ENCODE results near the gene PLS3.

DNA sequence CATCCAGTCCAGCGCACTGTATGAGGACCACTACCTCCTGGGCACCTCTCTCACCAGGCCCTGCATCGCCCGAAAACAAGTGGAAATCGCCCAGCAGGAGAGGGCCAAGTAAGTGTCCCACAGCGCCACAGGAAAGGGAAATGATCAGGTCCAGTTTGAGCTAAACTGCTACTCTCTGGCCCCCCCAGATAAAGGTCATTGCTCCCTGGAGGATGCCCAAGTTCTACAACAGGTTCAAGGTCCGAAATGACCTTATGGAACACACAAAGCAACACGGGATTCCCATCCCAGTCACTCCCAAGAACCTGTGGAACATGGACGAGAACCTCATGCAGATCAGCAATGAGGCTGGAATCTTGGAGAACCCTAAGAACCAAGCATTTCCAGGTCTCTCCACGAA lies 104.1 kb downstream of the PLS3 start:
- TF ChIP-seq, protein P1, sequence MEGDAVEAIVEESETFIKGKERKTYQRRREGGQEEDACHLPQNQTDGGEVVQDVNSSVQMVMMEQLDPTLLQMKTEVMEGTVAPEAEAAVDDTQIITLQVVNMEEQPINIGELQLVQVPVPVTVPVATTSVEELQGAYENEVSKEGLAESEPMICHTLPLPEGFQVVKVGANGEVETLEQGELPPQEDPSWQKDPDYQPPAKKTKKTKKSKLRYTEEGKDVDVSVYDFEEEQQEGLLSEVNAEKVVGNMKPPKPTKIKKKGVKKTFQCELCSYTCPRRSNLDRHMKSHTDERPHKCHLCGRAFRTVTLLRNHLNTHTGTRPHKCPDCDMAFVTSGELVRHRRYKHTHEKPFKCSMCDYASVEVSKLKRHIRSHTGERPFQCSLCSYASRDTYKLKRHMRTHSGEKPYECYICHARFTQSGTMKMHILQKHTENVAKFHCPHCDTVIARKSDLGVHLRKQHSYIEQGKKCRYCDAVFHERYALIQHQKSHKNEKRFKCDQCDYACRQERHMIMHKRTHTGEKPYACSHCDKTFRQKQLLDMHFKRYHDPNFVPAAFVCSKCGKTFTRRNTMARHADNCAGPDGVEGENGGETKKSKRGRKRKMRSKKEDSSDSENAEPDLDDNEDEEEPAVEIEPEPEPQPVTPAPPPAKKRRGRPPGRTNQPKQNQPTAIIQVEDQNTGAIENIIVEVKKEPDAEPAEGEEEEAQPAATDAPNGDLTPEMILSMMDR (conservative IDR thresholded peaks at IDR 0.05 in 1 of 2, IDR thresholded peaks at IDR 0.05 in 1 of 2; ENCODE audit: extremely low read depth in 1 of 2, insufficient read depth in 1 of 2, low read depth in 1 of 2, low read length in 2 of 2) = no peak
- no peak for TF ChIP-seq EZH2 (IDR thresholded peaks at IDR 0.05; ENCODE audit: borderline replicate concordance, low read length)

All from mammary epithelial cell (primary cell).